ENCODE measurements around the gene DCAF7. TPM values are rescaled to one million over a fixed set of nuclear protein-coding genes. Genes with fewer than 3 reads are reported as not detected.

The DCAF7 gene
- total RNA-seq, 1 donor from 2014 or later, result 121 TPM

DNA sequence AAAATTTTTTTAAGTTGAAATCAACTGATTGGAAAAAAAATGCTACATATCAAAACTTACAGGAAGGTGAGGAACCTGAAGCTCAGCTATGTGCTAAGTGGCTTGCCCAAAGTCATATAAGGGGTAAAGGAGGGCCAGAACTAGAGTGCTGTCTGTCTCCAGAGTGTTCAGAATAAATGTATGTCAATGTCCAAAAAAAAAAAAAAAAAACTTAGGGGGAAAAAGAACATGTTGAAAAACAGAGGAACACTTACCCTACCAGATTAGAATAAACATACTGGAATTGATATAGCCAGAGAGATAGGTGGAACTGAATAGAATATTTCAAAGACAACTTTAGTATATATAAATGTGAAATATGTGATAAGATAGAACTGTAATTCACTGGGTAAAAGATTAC lies 11.5 kb downstream of the DCAF7 start:
- no peak for DNase-seq (ENCODE audit: low spot score)
- peaks cover 2% of the 10 kb centered on the region for H3K27me3 Mint-ChIP-seq (ENCODE audit: insufficient read depth)
- H3K4me3 Mint-ChIP-seq, result no peak overlapping the region
- peaks cover 6% of the 10 kb centered on the region for H3K9me3 Mint-ChIP-seq
- intact Hi-C loops (cut with micrococcal nuclease), result no loop called here
- no peak overlapping the region for H3K27ac Mint-ChIP-seq
- H3K36me3 Mint-ChIP-seq (ENCODE audit: low read depth), result peaks cover 12% of the 10 kb centered on the region
- H3K4me1 Mint-ChIP-seq (ENCODE audit: low read depth), result peaks cover 30% of the 10 kb centered on the region

GRCh38 chr17:63563339-63563738 lies 13.1 kb downstream of the DCAF7 start:
- DNase-seq (ENCODE audit: low spot score), result no peak
- Mint-ChIP-seq H3K27me3 (ENCODE audit: insufficient read depth) (peaks cover 2% of the 10 kb centered on the region), H3K27ac (no peak overlapping the region), H3K4me3 (no peak overlapping the region), H3K4me1 (ENCODE audit: low read depth) (peaks cover 24% of the 10 kb centered on the region), H3K9me3 (no peaks in the 10 kb centered on the region), H3K36me3 (ENCODE audit: low read depth) (peaks cover 7% of the 10 kb centered on the region)
- intact Hi-C loops (cut with micrococcal nuclease), result no loop called here

- no peak for DNase-seq (ENCODE audit: low spot score)
- no peak overlapping the region for H3K27ac Mint-ChIP-seq
- intact Hi-C loops (cut with micrococcal nuclease), result no loop called here
- peaks cover 2% of the 10 kb centered on the region for H3K27me3 Mint-ChIP-seq (ENCODE audit: insufficient read depth)
- H3K4me3 Mint-ChIP-seq, result no peak overlapping the region
- peaks cover 23% of the 10 kb centered on the region for H3K4me1 Mint-ChIP-seq (ENCODE audit: low read depth)
- H3K36me3 Mint-ChIP-seq (ENCODE audit: low read depth), result peaks cover 8% of the 10 kb centered on the region
- no peaks in the 10 kb centered on the region for H3K9me3 Mint-ChIP-seq
Measured at GRCh38 chr17:63564562-63564961, 14.3 kb downstream of the DCAF7 start.

- Mint-ChIP-seq H3K4me3 (no peak overlapping the region), H3K36me3 (ENCODE audit: low read depth) (peaks cover 12% of the 10 kb centered on the region), H3K4me1 (ENCODE audit: low read depth) (peaks cover 25% of the 10 kb centered on the region), H3K27me3 (ENCODE audit: insufficient read depth) (peaks cover 2% of the 10 kb centered on the region), H3K27ac (no peak overlapping the region), H3K9me3 (no peaks in the 10 kb centered on the region)
- intact Hi-C loops (cut with micrococcal nuclease), result no loop called here
- no peak for DNase-seq (ENCODE audit: low spot score)
Measured at GRCh38 chr17:63567229-63567628, 17.0 kb downstream of the DCAF7 start.

DNA sequence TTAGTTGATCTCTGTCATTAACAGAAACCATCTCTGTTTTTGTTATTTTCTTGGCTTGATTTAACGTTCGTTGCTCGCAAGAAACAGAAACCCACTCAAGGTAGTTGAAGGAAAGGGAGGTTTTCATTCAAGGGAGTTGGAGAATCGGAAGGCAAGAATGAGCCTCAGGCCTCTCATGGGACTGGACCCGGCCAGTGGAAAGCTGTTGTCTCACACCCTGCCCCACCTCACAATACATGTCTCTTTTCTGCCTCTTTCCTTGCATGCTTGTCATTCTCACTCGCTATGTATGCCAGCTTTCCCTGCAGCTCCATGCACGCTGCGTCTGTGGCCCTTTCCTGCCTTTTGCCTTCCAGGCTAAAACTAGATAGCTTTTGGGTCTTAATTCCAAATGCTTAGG lies 18.3 kb downstream of the DCAF7 start:
- intact Hi-C loops (cut with micrococcal nuclease), result no loop called here

GRCh38 chr17:63571632-63572310 lies 21.5 kb downstream of the DCAF7 start:
- H3K27ac Mint-ChIP-seq, result no peak overlapping the region
- no peak for DNase-seq (ENCODE audit: low spot score)
- intact Hi-C loops (cut with micrococcal nuclease), result loop anchor here (2.0 kb wide), 1 partner anchor 21 kb away; the partner anchor contains the start of gene DCAF7
- peaks cover 19% of the 10 kb centered on the region for H3K4me1 Mint-ChIP-seq (ENCODE audit: low read depth)
- H3K9me3 Mint-ChIP-seq, result no peaks in the 10 kb centered on the region
- peaks cover 7% of the 10 kb centered on the region for H3K36me3 Mint-ChIP-seq (ENCODE audit: low read depth)
- H3K4me3 Mint-ChIP-seq, result no peak overlapping the region
- H3K27me3 Mint-ChIP-seq (ENCODE audit: insufficient read depth), result no peaks in the 10 kb centered on the region

More for the DNA sequence above, 18.3 kb downstream of the DCAF7 start:
- Mint-ChIP-seq H3K4me3 (no peak overlapping the region), H3K4me1 (ENCODE audit: low read depth) (peaks cover 19% of the 10 kb centered on the region), H3K27me3 (ENCODE audit: insufficient read depth) (peaks cover 2% of the 10 kb centered on the region), H3K9me3 (no peaks in the 10 kb centered on the region), H3K27ac (no peak overlapping the region), H3K36me3 (ENCODE audit: low read depth) (peaks cover 12% of the 10 kb centered on the region)
- DNase-seq (ENCODE audit: low spot score), result no peak

DNA sequence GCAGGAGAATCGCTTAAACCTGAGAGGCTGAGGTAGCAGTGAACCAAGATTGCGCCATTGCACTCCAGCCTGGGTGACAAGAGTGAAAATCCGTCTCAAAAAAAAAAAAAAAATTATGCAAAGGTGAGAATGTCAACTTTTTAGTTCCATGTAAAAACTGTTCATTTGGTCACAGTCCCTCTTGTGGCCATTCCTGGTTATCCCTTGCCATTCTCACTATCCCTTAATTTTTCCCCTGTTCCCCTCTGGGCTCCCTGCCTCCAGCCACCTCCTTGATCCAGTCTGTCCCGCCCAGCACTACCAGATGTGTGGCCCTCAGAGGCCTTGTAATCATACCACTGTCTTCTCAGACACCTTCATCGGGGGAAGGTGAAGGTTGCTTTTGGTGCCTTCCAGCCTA lies 23.4 kb downstream of the DCAF7 start:
- H3K27ac Mint-ChIP-seq, result peak overlapping the region; percentile 13
- no peak for DNase-seq (ENCODE audit: low spot score)
- no peak overlapping the region for H3K4me3 Mint-ChIP-seq
- H3K4me1 Mint-ChIP-seq (ENCODE audit: low read depth), result peaks cover 24% of the 10 kb centered on the region
- H3K9me3 Mint-ChIP-seq, result no peaks in the 10 kb centered on the region
- H3K27me3 Mint-ChIP-seq (ENCODE audit: insufficient read depth), result no peaks in the 10 kb centered on the region
- intact Hi-C loops (cut with micrococcal nuclease), result loop anchor here (2.0 kb wide), 1 partner anchor 23 kb away; the partner anchor contains the start of gene DCAF7
- peaks cover 6% of the 10 kb centered on the region for H3K36me3 Mint-ChIP-seq (ENCODE audit: low read depth)

DNA sequence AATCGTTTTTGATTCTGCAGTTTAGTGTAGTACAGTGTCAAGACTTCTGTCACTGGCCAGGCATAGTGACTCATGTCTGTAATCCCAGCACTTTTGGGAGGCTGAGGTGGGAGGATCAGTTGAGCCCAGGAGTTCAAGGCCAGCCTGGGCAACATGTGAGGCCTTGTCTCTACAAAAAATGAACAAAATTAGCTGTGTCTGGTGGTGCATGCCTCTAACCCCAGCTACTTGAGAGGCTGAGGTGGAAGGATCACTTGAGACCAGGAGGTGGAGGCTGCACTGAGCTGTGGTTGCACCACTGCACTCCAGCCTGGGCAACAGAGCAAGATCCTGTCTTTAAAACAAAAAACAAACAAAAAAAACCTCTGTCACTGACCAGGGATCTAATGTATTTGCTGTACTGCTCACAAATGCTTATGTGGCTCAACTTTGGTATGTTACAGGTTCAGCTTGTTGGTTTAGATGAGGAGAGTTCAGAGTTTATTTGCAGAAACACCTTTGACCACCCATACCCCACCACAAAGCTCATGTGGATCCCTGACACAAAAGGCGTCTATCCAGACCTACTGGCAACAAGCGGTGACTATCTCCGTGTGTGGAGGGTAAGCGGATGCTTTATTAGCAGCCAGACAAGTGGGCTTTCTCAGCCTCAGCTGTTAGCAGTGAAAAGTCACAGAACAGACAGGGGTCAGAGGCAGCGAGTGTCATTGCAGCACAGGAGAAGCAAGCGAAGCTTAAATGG lies 27.9 kb downstream of the DCAF7 start:
- no peak for DNase-seq (ENCODE audit: low spot score)
- no peaks in the 10 kb centered on the region for H3K9me3 Mint-ChIP-seq
- intact Hi-C loops (cut with micrococcal nuclease), result no loop called here
- peaks cover 34% of the 10 kb centered on the region for H3K36me3 Mint-ChIP-seq (ENCODE audit: low read depth)
- no peak overlapping the region for H3K27ac Mint-ChIP-seq
- peaks cover 11% of the 10 kb centered on the region for H3K4me1 Mint-ChIP-seq (ENCODE audit: low read depth)
- H3K4me3 Mint-ChIP-seq, result no peak overlapping the region
- no peaks in the 10 kb centered on the region for H3K27me3 Mint-ChIP-seq (ENCODE audit: insufficient read depth)

- no peaks in the 10 kb centered on the region for H3K27me3 Mint-ChIP-seq (ENCODE audit: insufficient read depth)
- intact Hi-C loops (cut with micrococcal nuclease), result no loop called here
- no peak overlapping the region for H3K4me3 Mint-ChIP-seq
- no peak overlapping the region for H3K27ac Mint-ChIP-seq
- no peak for DNase-seq (ENCODE audit: low spot score)
- peaks cover 35% of the 10 kb centered on the region for H3K36me3 Mint-ChIP-seq (ENCODE audit: low read depth)
- peaks cover 10% of the 10 kb centered on the region for H3K4me1 Mint-ChIP-seq (ENCODE audit: low read depth)
- H3K9me3 Mint-ChIP-seq, result no peaks in the 10 kb centered on the region
Measured at GRCh38 chr17:63578769-63579111, 28.5 kb downstream of the DCAF7 start.

DNA sequence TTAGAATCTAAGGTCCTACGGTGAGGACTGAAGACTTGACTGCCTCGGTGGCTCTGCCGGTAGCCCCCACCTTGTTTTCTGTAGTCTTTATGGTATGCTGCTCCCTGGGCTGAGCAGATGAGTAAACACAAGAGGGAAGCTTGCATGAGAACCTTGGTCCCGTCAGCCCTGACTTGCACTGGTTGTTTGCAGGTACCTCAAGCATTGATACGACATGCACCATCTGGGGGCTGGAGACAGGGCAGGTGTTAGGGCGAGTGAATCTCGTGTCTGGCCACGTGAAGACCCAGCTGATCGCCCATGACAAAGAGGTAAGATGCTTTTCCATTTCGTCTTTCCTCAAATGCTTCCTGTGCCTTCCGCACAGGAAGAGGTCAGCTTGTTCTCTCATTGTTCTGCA lies 29.4 kb downstream of the DCAF7 start:
- peaks cover 36% of the 10 kb centered on the region for H3K36me3 Mint-ChIP-seq (ENCODE audit: low read depth)
- no peak overlapping the region for H3K27ac Mint-ChIP-seq
- DNase-seq (ENCODE audit: low spot score), result no peak
- H3K27me3 Mint-ChIP-seq (ENCODE audit: insufficient read depth), result no peaks in the 10 kb centered on the region
- H3K9me3 Mint-ChIP-seq, result no peaks in the 10 kb centered on the region
- intact Hi-C loops (cut with micrococcal nuclease), result no loop called here
- peaks cover 5% of the 10 kb centered on the region for H3K4me1 Mint-ChIP-seq (ENCODE audit: low read depth)
- no peak overlapping the region for H3K4me3 Mint-ChIP-seq

DNA sequence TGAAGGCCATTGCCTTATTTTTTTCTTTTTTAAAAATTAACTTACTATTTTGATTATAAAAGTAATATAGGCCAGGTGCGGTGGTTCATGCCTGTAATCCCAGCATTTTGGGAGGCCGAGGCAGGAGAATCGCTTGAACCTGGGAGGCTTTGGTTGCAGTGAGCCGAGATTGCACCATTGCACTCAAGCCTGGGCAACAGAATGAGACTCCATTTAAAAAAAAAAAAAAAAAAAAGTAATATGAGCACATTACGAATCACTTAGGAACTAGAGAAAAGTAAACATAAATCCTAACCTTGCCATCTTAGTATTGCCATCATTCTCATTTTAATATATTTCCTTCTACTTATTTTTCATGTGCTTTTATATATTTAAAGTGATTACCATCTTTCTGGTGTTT lies 37.5 kb downstream of the DCAF7 start:
- Mint-ChIP-seq H3K27ac (no peak overlapping the region), H3K27me3 (ENCODE audit: insufficient read depth) (no peaks in the 10 kb centered on the region)
- no peak for DNase-seq (ENCODE audit: low spot score)

DNA sequence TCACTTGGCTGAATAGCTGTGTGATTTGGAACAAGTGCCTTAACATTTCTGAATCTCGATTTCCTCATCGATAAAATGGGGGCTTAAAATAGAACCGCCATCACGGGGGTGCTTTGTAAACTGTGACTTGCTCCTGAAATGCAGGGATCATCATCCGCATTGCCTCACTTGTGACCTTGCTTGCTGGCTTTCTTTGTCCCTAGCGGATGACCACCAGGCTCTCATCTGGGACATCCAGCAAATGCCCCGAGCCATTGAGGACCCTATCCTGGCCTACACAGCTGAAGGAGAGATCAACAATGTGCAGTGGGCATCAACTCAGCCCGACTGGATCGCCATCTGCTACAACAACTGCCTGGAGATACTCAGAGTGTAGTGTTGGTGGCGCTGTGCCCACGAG lies 38.5 kb downstream of the DCAF7 start:
- Mint-ChIP-seq H3K36me3 (ENCODE audit: low read depth) (peaks cover 50% of the 10 kb centered on the region), H3K4me3 (no peak overlapping the region), H3K27ac (no peak overlapping the region), H3K4me1 (ENCODE audit: low read depth) (peaks cover 11% of the 10 kb centered on the region), H3K9me3 (no peaks in the 10 kb centered on the region), H3K27me3 (ENCODE audit: insufficient read depth) (no peaks in the 10 kb centered on the region)
- DNase-seq (ENCODE audit: low spot score), result no peak
- intact Hi-C loops (cut with micrococcal nuclease), result no loop called here

More for the DNA sequence above, 37.5 kb downstream of the DCAF7 start:
- H3K4me3 Mint-ChIP-seq, result no peak overlapping the region
- H3K4me1 Mint-ChIP-seq (ENCODE audit: low read depth), result peaks cover 11% of the 10 kb centered on the region
- H3K36me3 Mint-ChIP-seq (ENCODE audit: low read depth), result peaks cover 54% of the 10 kb centered on the region
- intact Hi-C loops (cut with micrococcal nuclease), result no loop called here
- no peaks in the 10 kb centered on the region for H3K9me3 Mint-ChIP-seq

- H3K36me3 Mint-ChIP-seq (ENCODE audit: low read depth), result peaks cover 50% of the 10 kb centered on the region
- peak overlapping the region; percentile 69 for H3K27ac Mint-ChIP-seq
- no peaks in the 10 kb centered on the region for H3K9me3 Mint-ChIP-seq
Measured at GRCh38 chr17:63589646-63590045, 39.4 kb downstream of the DCAF7 start.

More at GRCh38 chr17:63589646-63590045, 39.4 kb downstream of the DCAF7 start:
- no peak for DNase-seq (ENCODE audit: low spot score)
- H3K4me1 Mint-ChIP-seq (ENCODE audit: low read depth), result peaks cover 11% of the 10 kb centered on the region
- no peak overlapping the region for H3K4me3 Mint-ChIP-seq
- H3K27me3 Mint-ChIP-seq (ENCODE audit: insufficient read depth), result no peaks in the 10 kb centered on the region
- intact Hi-C loops (cut with micrococcal nuclease), result no loop called here
